Measurements from ENCODE around the gene LRRFIP2.

GRCh38 chr3:37168896-37169295 lies 5.5 kb downstream of the LRRFIP2 start:
- TF ChIP-seq ZNF274 (IDR thresholded peaks at IDR 0.05; ENCODE audit: low read depth, low read length) (no peak), SUZ12 (IDR thresholded peaks at IDR 0.05; ENCODE audit: extremely low read depth, insufficient read depth, insufficient read length) (no peak)

Measured in NT2/D1 (cell line).